Lower lobe of right lung (tissue), 2 donors: Measurements from ENCODE around the gene AZIN2. TPM values are rescaled to one million over a fixed set of nuclear protein-coding genes. Genes with fewer than 3 reads are reported as not detected.

Experiments
- ATAC-seq, 2 donors: fragments of 200-7000 bp; cut with Tn5 transposase; one replicate each; pipeline ENCODE4 v1.9.1; 2020 to 2022; ENCODE audit warnings: mild to moderate bottlenecking in 2 of 2, moderate library complexity in 2 of 2
- DNase-seq: peaks from one replicate; pipeline ENCODE4 v3.0.0-alpha.2; 2020
- H3K27ac ChIP-seq: fragments of 200-600 bp; one replicate; pipeline ENCODE4 v1.8.0; 2022
- H3K27me3 ChIP-seq: fragments of 200-600 bp; one replicate; pipeline ENCODE4 v1.8.0; 2022; ENCODE audit warnings: low read depth
- H3K36me3 ChIP-seq: fragments of 200-600 bp; one replicate; pipeline ENCODE4 v1.8.0; 2022; ENCODE audit warnings: mild to moderate bottlenecking
- H3K4me1 ChIP-seq: fragments of 200-600 bp; one replicate; pipeline ENCODE4 v1.8.0; 2022
- H3K4me3 ChIP-seq: fragments of 200-600 bp; one replicate; pipeline ENCODE4 v1.8.0; 2022; ENCODE audit warnings: mild to moderate bottlenecking
- H3K9me3 ChIP-seq: fragments of 200-600 bp; one replicate; pipeline ENCODE4 v1.8.0; 2022
- intact Hi-C: fragments of 100-400 bp; cut with DNase I; formaldehyde crosslinking; loops from one replicate; pipeline ENCODE4 v1.11.0; 2022
- total RNA-seq: library from RNA; stranded (reverse); fragmentation: NEBNext Ultra II Directional; extraction: Animal tissue kit (Norgen Biotek cat#: 25700); gene quantifications from one replicate; pipeline ENCODE4 v1.2.1, GENCODE V29; 2021
- TF ChIP-seq, protein P1 (sequence below): fragments of 200-600 bp; IDR thresholded peaks from one replicate; pipeline ENCODE4 v1.8.0; 2022; ENCODE audit warnings: antibody characterized with exemption, mild to moderate bottlenecking
- donor health status: DM: no; HTN: yes; CAD: no; lungs with severe emphysema.

Gene AZIN2
- total RNA-seq, 1 donor from 2014 or later = 2.4 TPM

DNA sequence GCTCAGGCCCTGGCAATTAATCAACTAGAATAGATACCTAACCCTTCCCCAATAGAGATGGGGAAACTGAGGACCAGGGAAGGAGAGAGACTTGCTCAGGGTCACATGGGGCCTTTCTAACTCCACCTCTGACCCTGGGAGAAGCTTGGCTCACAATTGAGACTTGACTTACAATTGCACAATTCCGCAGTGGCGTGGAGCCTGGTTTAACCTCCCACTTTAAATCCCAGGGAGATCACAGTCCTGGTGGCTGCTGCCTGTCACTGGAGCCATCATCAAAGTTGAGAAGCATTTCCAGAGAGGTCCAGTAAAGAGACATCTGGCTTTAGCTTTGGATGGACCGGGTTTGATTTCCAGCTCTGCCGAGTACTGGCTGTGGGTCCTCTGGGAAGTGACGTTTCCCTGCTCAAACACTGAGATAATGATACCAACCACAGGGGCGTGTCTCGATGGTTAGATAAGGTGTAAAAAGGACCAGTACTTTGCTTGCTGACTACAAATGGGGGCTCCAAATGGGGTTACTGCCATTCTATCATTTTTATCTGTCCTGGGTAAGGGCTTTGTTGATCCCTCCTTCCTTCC is 61.6 kb downstream of the AZIN2 start:
- TF ChIP-seq, protein P1, sequence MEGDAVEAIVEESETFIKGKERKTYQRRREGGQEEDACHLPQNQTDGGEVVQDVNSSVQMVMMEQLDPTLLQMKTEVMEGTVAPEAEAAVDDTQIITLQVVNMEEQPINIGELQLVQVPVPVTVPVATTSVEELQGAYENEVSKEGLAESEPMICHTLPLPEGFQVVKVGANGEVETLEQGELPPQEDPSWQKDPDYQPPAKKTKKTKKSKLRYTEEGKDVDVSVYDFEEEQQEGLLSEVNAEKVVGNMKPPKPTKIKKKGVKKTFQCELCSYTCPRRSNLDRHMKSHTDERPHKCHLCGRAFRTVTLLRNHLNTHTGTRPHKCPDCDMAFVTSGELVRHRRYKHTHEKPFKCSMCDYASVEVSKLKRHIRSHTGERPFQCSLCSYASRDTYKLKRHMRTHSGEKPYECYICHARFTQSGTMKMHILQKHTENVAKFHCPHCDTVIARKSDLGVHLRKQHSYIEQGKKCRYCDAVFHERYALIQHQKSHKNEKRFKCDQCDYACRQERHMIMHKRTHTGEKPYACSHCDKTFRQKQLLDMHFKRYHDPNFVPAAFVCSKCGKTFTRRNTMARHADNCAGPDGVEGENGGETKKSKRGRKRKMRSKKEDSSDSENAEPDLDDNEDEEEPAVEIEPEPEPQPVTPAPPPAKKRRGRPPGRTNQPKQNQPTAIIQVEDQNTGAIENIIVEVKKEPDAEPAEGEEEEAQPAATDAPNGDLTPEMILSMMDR = no peak
- H3K4me3 ChIP-seq = no peak overlapping the region
- intact Hi-C loops = no loop called here
- H3K9me3 ChIP-seq = no peaks in the 10 kb centered on the region
- peaks cover 28% of the 10 kb centered on the region for H3K36me3 ChIP-seq
- ATAC-seq (no peak), DNase-seq (no peak)
- no peaks in the 10 kb centered on the region for H3K27me3 ChIP-seq
- H3K27ac ChIP-seq = no peak overlapping the region
- no peaks in the 10 kb centered on the region for H3K4me1 ChIP-seq

DNA sequence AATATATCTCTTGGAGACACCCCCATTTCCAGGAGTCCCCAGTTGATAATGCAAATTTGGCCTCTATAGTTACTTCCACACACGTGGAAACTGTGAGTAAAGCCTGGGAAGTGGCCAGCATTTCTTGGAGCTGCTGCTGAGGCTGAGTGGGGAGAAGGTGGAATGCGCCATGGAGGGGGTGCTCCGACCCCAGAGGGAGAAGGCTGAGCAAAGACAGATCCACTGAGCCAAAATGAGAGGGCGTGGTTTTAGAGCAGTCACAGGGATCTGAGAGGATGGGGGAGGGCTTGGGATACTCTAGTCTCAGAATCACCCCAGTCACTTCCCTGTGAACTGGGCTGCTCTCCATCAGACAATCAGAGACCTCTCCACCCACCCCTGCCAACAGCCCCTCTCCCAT is 62.2 kb downstream of the AZIN2 start:
- ATAC-seq = no peak
- Histone ChIP-seq H3K36me3 (peaks cover 30% of the 10 kb centered on the region), H3K9me3 (no peaks in the 10 kb centered on the region), H3K27me3 (no peaks in the 10 kb centered on the region), H3K4me1 (no peaks in the 10 kb centered on the region), H3K27ac (no peak overlapping the region), H3K4me3 (no peak overlapping the region)
- DNase-seq = no peak
- intact Hi-C loops = no loop called here
- TF ChIP-seq, protein P1 = no peak

DNA sequence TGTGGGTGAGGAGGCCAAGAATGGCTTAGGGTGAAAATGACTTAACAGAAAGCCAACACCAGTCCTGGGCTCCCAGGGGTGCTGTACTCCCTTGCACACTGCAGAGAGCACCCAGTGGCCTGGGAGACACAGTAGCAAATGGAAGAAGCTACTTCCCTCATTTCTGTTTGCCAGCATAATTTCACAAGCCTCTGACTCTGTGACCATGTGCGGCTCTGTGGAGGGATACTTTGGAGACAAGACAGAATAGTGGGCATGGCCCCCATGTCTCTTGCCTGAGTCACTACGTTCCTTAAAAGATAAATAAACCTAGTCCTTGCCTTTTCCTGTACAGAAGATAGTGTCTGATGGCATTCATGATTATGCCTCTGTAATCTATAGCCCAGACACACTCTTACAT is 62.7 kb downstream of the AZIN2 start:
- Histone ChIP-seq H3K27me3 (no peaks in the 10 kb centered on the region), H3K27ac (no peak overlapping the region), H3K36me3 (peaks cover 30% of the 10 kb centered on the region), H3K4me3 (no peak overlapping the region), H3K4me1 (no peaks in the 10 kb centered on the region), H3K9me3 (no peaks in the 10 kb centered on the region)
- intact Hi-C loops = no loop called here
- DNase-seq (no peak), ATAC-seq (no peak)
- TF ChIP-seq, protein P1 = no peak

DNA sequence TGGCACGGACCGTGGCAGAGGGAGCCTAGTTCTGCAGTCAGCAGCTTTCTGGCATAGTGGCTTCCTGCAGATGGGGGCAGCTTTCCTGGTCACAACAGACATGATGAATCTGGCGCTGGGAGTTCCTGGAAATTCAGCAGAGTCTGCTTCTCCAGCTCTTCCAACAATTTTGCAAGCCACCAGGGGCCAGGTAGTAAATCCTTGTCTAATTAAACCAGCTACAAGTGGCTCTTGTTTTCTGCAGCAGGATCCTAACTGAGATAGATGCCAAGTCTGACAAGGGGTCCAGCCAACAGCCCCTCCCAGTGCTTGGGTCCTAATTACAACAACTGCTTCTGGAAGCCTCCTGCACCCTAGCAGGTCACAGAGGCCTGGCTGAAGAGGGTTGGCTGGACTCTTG is 65.0 kb downstream of the AZIN2 start:
- intact Hi-C loops = no loop called here
- peaks cover 30% of the 10 kb centered on the region for H3K36me3 ChIP-seq
- TF ChIP-seq, protein P1 = no peak
- H3K4me1 ChIP-seq = no peaks in the 10 kb centered on the region
- ATAC-seq (no peak), DNase-seq (no peak)
- H3K9me3 ChIP-seq = no peaks in the 10 kb centered on the region
- no peaks in the 10 kb centered on the region for H3K27me3 ChIP-seq
- H3K4me3 ChIP-seq = no peak overlapping the region
- H3K27ac ChIP-seq = no peak overlapping the region

DNA sequence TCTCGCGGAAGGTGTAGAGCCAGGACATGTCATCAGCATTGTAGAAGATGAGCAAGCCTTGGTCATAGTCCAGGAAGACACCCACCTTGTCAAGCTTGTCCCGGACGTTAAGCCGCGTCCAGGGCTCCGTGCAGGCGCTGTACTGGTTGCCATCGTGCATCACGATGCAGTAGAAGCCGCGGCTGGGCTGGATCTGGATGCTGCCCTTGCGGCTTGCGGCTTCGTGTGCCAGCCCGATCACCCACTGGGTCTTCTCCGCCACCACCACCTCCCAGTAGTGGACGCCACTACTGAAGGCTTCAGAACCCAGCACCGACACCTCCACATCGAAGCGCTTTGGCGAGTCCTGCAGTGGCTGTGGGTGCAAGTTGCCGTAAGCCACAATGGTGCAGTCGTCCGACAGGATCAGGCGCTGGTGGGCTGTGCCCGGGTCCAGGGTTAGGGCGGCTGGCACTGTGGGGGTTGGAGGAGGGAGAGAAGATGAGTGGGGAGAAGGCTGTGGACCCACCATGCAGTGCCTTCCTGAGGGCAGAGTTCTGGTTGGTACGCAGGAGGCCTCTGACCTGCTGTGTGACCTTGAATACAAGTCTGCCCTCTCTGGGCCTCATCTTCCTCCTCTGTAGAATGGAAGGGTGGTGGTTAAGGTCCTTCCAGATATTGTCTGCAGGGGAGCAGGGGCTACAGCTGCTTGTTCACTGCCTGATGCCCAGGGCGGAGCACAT is 66.5 kb downstream of the AZIN2 start:
- H3K4me1 ChIP-seq = no peaks in the 10 kb centered on the region
- H3K4me3 ChIP-seq = no peak overlapping the region
- TF ChIP-seq, protein P1 = no peak
- intact Hi-C loops = no loop called here
- ATAC-seq (no peak), DNase-seq (no peak)
- H3K9me3 ChIP-seq = no peaks in the 10 kb centered on the region
- H3K27ac ChIP-seq = no peak overlapping the region
- no peaks in the 10 kb centered on the region for H3K27me3 ChIP-seq
- peaks cover 30% of the 10 kb centered on the region for H3K36me3 ChIP-seq
